Measurements from ENCODE around the gene NAA25. TPM values are rescaled to one million over a fixed set of nuclear protein-coding genes. Genes with fewer than 3 reads are reported as not detected.

The NAA25 gene
- total and polyA plus RNA-seq, 4 donors: 6.2 to 38.5 (median 19.4) TPM

DNA sequence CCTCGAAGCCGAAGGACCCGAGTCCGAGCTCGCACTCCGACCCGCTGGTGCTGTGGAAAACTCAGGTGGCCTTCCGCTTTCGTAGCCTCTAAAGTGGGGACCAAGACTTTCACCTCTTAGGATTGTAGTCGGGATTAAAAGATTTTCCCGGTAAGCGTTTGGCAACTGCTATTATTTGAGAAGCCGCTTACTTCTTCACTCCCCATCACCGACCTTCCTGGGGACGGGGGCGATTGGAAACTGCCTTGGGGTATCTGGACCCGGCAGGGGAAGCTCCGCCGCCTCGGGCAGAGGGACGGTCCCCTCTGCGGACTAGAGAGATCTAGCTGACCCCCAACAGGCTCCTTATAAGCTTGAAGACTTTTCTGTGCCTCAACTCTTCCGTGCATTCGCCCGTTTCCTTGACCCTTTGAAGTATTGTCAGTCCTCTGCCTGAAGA lies 17.4 kb upstream of the NAA25 start:
- H3K9ac ChIP-seq (ENCODE audit: insufficient read depth in 1 of 2, low read length in 2 of 2): peak overlapping the region; percentile 73 to 82
- TF ChIP-seq CTCF (IDR thresholded peaks at IDR 0.05; ENCODE audit: control extremely low read depth, extremely low read depth): no peak
- DNase-seq: peak in 1 of 3 donors; percentile 35
- peak overlapping the region; percentile 95 for H3K4me3 ChIP-seq
- no peaks in the 10 kb centered on the region for H3K9me3 ChIP-seq (ENCODE audit: control insufficient read depth in 4 of 4, insufficient read depth in 3 of 4, low read length in 3 of 4)
- no peaks in the 10 kb centered on the region for H3K36me3 ChIP-seq (ENCODE audit: control insufficient read depth in 4 of 4, insufficient read depth in 4 of 4, low read length in 4 of 4)
- H3K27me3 ChIP-seq (ENCODE audit: control insufficient read depth in 3 of 3, insufficient read depth in 3 of 3, low read length in 2 of 3): no peaks in the 10 kb centered on the region
- 3% methylated on average over 25 of the region's 25 CpGs for WGBS, 2 donors
- H3K27ac ChIP-seq (ENCODE audit: low read depth in 1 of 2, low read length in 1 of 2): peak overlapping the region; percentile 92 to 96
- ATAC-seq (ENCODE audit: insufficient read depth, low FRiP score): no peak
- H3K4me1 ChIP-seq (ENCODE audit: control insufficient read depth in 5 of 5, insufficient read depth in 5 of 5, low read length in 5 of 5): peaks cover 4 to 29% (median 11%) of the 10 kb centered on the region in 5 donors

DNA sequence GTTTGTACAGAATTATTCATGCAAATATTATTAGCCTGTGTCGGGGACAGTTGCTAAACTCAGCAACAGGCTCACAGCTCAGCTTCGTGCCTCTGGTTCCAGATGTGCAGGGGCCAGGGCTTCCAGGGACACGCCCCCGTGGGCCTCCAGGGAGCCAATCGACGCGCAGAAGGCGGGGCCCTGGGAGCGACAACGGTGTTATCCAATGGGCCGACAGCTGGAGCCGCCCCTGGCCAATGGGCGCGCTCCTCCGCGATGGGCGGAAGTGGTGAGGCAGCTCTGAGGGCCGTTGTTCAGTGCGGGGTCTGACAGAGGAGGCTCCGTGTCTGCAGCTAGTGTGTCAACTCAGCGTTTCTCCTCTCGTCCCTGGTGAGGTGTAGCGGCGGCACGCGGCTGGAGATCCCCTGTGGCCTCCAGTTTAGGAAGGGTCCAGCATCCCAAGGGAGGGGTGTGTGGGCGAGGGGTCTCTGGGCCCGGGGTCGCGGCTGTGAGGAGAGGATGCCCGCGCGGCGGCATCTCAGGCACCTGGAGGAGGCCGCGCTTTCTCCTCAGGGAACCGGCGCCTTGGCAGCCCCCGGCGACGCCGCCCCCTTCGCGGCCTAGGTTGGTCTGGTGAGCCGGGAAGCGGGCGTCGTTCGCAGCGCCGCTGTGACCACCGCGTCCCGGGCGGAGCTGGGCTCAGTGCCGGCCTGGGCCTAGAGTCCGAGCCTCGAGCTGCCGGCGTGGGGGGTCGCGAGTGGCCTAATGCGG lies 16.8 kb upstream of the NAA25 start, which contains the start of gene TRAFD1:
TSS of gene TRAFD1 (plus strand) at position 311 of the 750 bp plus-strand sequence. CDS start 4,963 bp downstream, outside the sequence.
- Histone ChIP-seq H3K27ac (ENCODE audit: low read depth in 1 of 2, low read length in 1 of 2) (peak within 1 kb of the TSS; percentile 92 to 96), H3K4me3 (peak within 1 kb of the TSS; percentile 95), H3K4me1 (ENCODE audit: control insufficient read depth in 5 of 5, insufficient read depth in 5 of 5, low read length in 5 of 5) (peaks cover 0 to 27% (median 11%) of the 10 kb centered on the region in 5 donors), H3K36me3 (ENCODE audit: control insufficient read depth in 4 of 4, insufficient read depth in 4 of 4, low read length in 4 of 4) (no peaks in the 10 kb centered on the region), H3K27me3 (ENCODE audit: control insufficient read depth in 3 of 3, insufficient read depth in 3 of 3, low read length in 2 of 3) (no peaks in the 10 kb centered on the region), H3K9ac (ENCODE audit: insufficient read depth in 1 of 2, low read length in 2 of 2) (peak within 1 kb of the TSS; percentile 73 to 82), H3K9me3 (ENCODE audit: control insufficient read depth in 4 of 4, insufficient read depth in 3 of 4, low read length in 3 of 4) (no peaks in the 10 kb centered on the region)
- TF ChIP-seq CTCF (IDR thresholded peaks at IDR 0.05; ENCODE audit: control extremely low read depth, extremely low read depth): no peak
- DNase-seq (peak; percentile 98 to 99 (median 98)), ATAC-seq (ENCODE audit: insufficient read depth, low FRiP score) (peak; percentile 99)
- 0% methylated on average over 58 to 63 of the region's 63 CpGs for WGBS, 2 donors

DNA sequence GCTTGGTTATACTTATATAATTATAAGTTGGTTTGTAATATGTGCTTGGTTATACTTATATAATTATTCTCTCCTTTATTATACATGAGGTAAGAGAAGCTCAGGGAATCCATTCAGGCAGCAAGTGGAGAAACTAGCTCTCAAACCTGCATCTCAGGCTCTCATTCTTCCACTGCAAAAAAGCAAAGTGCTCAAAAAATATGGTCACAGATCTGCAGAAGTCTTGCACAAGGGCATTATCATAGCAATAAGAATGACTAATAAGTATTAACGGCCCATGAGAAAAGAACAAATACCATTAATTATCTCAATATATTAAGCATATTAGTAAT lies 16.3 kb upstream of the NAA25 start:
- no peak for ATAC-seq (ENCODE audit: insufficient read depth, low FRiP score)
- Histone ChIP-seq H3K9ac (ENCODE audit: insufficient read depth in 1 of 2, low read length in 2 of 2) (no peak overlapping the region), H3K27me3 (ENCODE audit: control insufficient read depth in 3 of 3, insufficient read depth in 3 of 3, low read length in 2 of 3) (no peaks in the 10 kb centered on the region), H3K4me1 (ENCODE audit: control insufficient read depth in 5 of 5, insufficient read depth in 5 of 5, low read length in 5 of 5) (peaks cover 0 to 25% (median 11%) of the 10 kb centered on the region in 5 donors), H3K4me3 (no peak overlapping the region), H3K27ac (ENCODE audit: low read depth in 1 of 2, low read length in 1 of 2) (no peak overlapping the region), H3K36me3 (ENCODE audit: control insufficient read depth in 4 of 4, insufficient read depth in 4 of 4, low read length in 4 of 4) (no peaks in the 10 kb centered on the region), H3K9me3 (ENCODE audit: control insufficient read depth in 4 of 4, insufficient read depth in 3 of 4, low read length in 3 of 4) (no peaks in the 10 kb centered on the region)
- 5% methylated on average over 1 of the region's 1 CpG for WGBS, 2 donors
- no peak for TF ChIP-seq CTCF (IDR thresholded peaks at IDR 0.05; ENCODE audit: control extremely low read depth, extremely low read depth)
- DNase-seq: no peak
